CD4-positive, CD25-positive, alpha-beta regulatory T cell (primary cell): Measurements from ENCODE around the gene DNAH1. TPM values are rescaled to one million over a fixed set of nuclear protein-coding genes. Genes with fewer than 3 reads are reported as not detected.

ENCODE experiments used
- ATAC-seq, 2 donors: fragments of 150-1000 bp; cut with Tn5 transposase; one replicate each; pipeline ENCODE4 v1.10.0; 2021; ENCODE audit warnings: low read depth in 2 of 2, moderate number of reproducible peaks in 2 of 2, moderate library complexity in 1 of 2
- DNase-seq, 3 donors: peaks; one replicate each; pipeline versions ENCODE4 v3.0.0 to v3.0.0-alpha.2; 2012 to 2022; ENCODE audit warnings: mixed read lengths in 1 of 3
- H3K27ac ChIP-seq: one replicate; pipeline ENCODE4 v1.7.0; 2013; ENCODE audit warnings: mild to moderate bottlenecking, low read length; ENCODE audit not compliant: insufficient read depth, poor library complexity, severe bottlenecking
- H3K27me3 ChIP-seq: one replicate; pipeline ENCODE4 v1.7.0; 2013; ENCODE audit warnings: low read length; ENCODE audit not compliant: control insufficient read depth, insufficient read depth
- H3K36me3 ChIP-seq: one replicate; pipeline ENCODE4 v1.7.0; 2013; ENCODE audit warnings: mild to moderate bottlenecking, low read length, moderate library complexity; ENCODE audit not compliant: control insufficient read depth, insufficient read depth
- H3K4me1 ChIP-seq: 2 replicates; pipeline ENCODE4 v1.7.0; 2013; ENCODE audit warnings: mild to moderate bottlenecking, low read length; ENCODE audit not compliant: insufficient read depth, control insufficient read depth, poor library complexity, severe bottlenecking
- H3K4me3 ChIP-seq: one replicate; pipeline ENCODE4 v1.7.0; 2013; ENCODE audit warnings: low read depth, mild to moderate bottlenecking, low read length, moderate library complexity
- H3K9me3 ChIP-seq, 2 experiments: 1 replicate in 1 of 2; 2 replicates in 1 of 2; pipeline ENCODE4 v1.7.0; 2013; ENCODE audit warnings: low read length in 2 of 2, mild to moderate bottlenecking in 1 of 2, moderate library complexity in 1 of 2; ENCODE audit not compliant: control insufficient read depth in 2 of 2
- H3K27ac Mint-ChIP-seq, 3 donors: one replicate each; pipeline ENCODE4 v1.8.0; 2020 to 2022; ENCODE audit warnings: mild to moderate bottlenecking in 3 of 3, mixed read lengths in 3 of 3, moderate library complexity in 2 of 3
- H3K27me3 Mint-ChIP-seq: one replicate; pipeline ENCODE4 v1.8.0; 2022; ENCODE audit warnings: mild to moderate bottlenecking, mixed read lengths
- H3K36me3 Mint-ChIP-seq: one replicate; pipeline ENCODE4 v1.8.0; 2020; ENCODE audit warnings: mixed read lengths
- H3K4me1 Mint-ChIP-seq, 4 donors: one replicate each; pipeline ENCODE4 v1.8.0; 2020 to 2022; ENCODE audit warnings: mixed read lengths in 4 of 4, mild to moderate bottlenecking in 1 of 4
- H3K4me3 Mint-ChIP-seq, 4 donors: one replicate each; pipeline ENCODE4 v1.8.0; 2020 to 2022; ENCODE audit warnings: mild to moderate bottlenecking in 4 of 4, mixed read lengths in 4 of 4, moderate library complexity in 3 of 4
- H3K9me3 Mint-ChIP-seq, 7 donors: one replicate each; pipeline ENCODE4 v1.8.0; 2020 to 2022; ENCODE audit warnings: mixed read lengths in 7 of 7, mild to moderate bottlenecking in 3 of 7, moderate library complexity in 2 of 7
- polyA plus RNA-seq, 4 donors: library from polyadenylated mRNA; unstranded; fragments of 300-500 nt; fragmentation: Illumina TruSeq; gene quantifications; one replicate each; pipeline ENCODE4 v1.2.3, GENCODE V29; 2021
- total RNA-seq: library from RNA; stranded (reverse); gene quantifications from one replicate; pipeline ENCODE4 v1.2.3, GENCODE V29; 2022

The DNAH1 gene
- total and polyA plus RNA-seq, 5 donors from 2014 or later: 0.39 to 59.8 (median 0.67) TPM

DNA sequence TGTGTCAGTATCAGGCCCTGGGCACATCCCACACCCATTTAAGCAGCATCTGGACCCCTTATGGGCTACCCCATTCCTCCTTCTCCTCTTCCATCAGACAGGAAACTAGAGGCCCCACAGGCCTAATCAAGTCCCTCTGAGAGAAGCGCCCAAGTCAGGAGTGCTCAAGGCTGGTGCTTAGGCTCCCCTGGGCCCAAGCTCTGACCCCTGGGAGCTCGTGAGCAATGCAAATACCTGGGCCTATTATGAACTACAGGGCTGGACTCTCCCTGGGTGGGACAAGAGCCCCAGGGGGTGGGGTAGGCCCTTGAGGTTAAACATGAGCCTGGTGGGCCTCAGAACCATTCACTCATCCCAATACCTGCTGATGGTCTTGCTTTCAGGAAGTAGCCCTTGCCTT is 71.4 kb downstream of the DNAH1 start:
- ATAC-seq (no peak), DNase-seq (no peak)
- peaks cover 6% of the 10 kb centered on the region for H3K36me3 ChIP-seq
- Mint-ChIP-seq H3K4me1 (no peaks in the 10 kb centered on the region), H3K4me3 (no peak overlapping the region), H3K9me3 (no peaks in the 10 kb centered on the region), H3K27ac (peak overlapping the region in 1 of 3 donors; percentile 65), H3K36me3 (peaks cover 16% of the 10 kb centered on the region), H3K27me3 (no peaks in the 10 kb centered on the region)
- H3K27me3 ChIP-seq: no peaks in the 10 kb centered on the region
- H3K27ac ChIP-seq: no peak overlapping the region
- H3K9me3 ChIP-seq: no peaks in the 10 kb centered on the region
- H3K4me1 ChIP-seq: no peaks in the 10 kb centered on the region
- no peak overlapping the region for H3K4me3 ChIP-seq

DNA sequence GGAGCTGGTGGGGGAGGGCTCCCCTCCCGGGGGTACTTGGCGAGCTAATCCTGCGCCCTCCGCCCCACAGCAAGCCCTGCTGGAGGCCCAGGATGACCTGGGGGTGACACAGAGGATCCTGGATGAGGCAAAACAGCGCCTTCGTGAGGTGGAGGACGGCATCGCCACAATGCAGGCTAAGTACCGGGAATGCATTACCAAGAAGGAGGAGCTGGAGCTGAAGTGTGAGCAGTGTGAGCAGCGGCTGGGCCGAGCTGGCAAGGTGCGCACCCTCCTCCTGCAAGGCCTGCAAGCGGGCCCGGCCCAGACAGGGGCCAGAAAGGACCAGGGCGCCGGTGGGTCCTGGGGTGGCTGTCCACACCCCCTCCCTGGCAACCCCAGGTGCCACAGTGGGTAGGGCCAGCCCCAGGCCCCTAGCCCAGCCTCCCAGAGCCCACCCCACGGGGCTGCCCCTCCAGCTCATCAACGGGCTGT is 72.3 kb downstream of the DNAH1 start:
- DNase-seq: no peak
- H3K4me3 ChIP-seq: no peak overlapping the region
- no peaks in the 10 kb centered on the region for H3K9me3 Mint-ChIP-seq
- H3K4me1 ChIP-seq: no peaks in the 10 kb centered on the region
- H3K27ac Mint-ChIP-seq: no peak overlapping the region
- no peaks in the 10 kb centered on the region for H3K27me3 ChIP-seq
- peaks cover 14% of the 10 kb centered on the region for H3K36me3 ChIP-seq
- H3K27me3 Mint-ChIP-seq: no peaks in the 10 kb centered on the region
- H3K27ac ChIP-seq: no peak overlapping the region
- no peaks in the 10 kb centered on the region for H3K4me1 Mint-ChIP-seq
- ATAC-seq: no peak
- peaks cover 23% of the 10 kb centered on the region for H3K36me3 Mint-ChIP-seq
- no peak overlapping the region for H3K4me3 Mint-ChIP-seq
- no peaks in the 10 kb centered on the region for H3K9me3 ChIP-seq

DNA sequence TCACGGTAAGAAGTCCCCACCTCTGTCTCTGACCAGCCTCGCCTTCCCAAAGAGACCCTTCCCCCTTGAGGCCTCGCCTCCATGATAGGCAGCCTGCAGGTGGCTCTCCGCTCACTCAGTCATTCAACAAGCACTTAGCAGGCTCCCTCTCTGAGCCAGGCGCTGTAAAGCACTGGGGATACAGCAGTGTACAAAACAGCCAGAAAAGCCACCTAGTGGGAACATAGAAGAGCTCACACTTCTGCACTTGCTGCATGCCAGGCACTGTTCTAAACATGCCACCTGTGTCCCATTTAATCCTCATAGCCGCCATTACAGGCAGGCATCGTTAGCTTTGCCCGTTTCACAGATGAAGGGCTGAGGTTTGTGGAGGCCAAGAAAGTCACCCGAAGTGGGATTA is 72.8 kb downstream of the DNAH1 start:
- Mint-ChIP-seq H3K27me3 (no peaks in the 10 kb centered on the region), H3K36me3 (peaks cover 24% of the 10 kb centered on the region), H3K27ac (no peak overlapping the region)

DNA sequence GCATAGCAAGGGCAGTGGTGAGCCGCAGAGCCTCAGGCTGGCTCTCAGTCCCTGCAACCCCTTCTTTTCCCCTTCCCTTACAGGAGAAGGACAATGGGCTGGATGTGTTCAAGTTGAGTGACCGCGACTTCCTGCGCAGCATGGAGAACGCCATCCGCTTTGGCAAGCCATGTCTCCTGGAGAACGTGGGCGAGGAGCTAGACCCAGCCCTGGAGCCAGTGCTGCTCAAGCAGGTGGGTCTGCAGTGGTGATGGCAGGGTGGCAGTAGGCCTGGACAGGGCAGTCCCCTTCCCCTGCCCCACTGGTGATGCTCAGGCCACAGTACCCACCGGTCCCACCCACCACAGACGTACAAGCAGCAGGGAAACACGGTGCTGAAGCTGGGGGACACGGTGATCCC is 75.0 kb downstream of the DNAH1 start:
- no peak overlapping the region for H3K27ac Mint-ChIP-seq
- no peaks in the 10 kb centered on the region for H3K9me3 ChIP-seq
- no peaks in the 10 kb centered on the region for H3K4me1 ChIP-seq
- no peak overlapping the region for H3K4me3 Mint-ChIP-seq
- H3K9me3 Mint-ChIP-seq: no peaks in the 10 kb centered on the region
- ATAC-seq (no peak), DNase-seq (no peak)
- no peaks in the 10 kb centered on the region for H3K27me3 Mint-ChIP-seq
- H3K36me3 ChIP-seq: peaks cover 14% of the 10 kb centered on the region
- no peaks in the 10 kb centered on the region for H3K4me1 Mint-ChIP-seq
- H3K27me3 ChIP-seq: no peaks in the 10 kb centered on the region
- H3K27ac ChIP-seq: no peak overlapping the region
- peaks cover 24% of the 10 kb centered on the region for H3K36me3 Mint-ChIP-seq
- H3K4me3 ChIP-seq: no peak overlapping the region

More for the DNA sequence above, 72.8 kb downstream of the DNAH1 start:
- Histone ChIP-seq H3K4me3 (no peak overlapping the region), H3K4me1 (no peaks in the 10 kb centered on the region), H3K9me3 (no peaks in the 10 kb centered on the region), H3K27me3 (no peaks in the 10 kb centered on the region), H3K36me3 (peaks cover 14% of the 10 kb centered on the region), H3K27ac (no peak overlapping the region)
- no peak for DNase-seq
- Mint-ChIP-seq H3K9me3 (no peaks in the 10 kb centered on the region), H3K4me3 (no peak overlapping the region), H3K4me1 (no peaks in the 10 kb centered on the region)
- ATAC-seq: no peak

DNA sequence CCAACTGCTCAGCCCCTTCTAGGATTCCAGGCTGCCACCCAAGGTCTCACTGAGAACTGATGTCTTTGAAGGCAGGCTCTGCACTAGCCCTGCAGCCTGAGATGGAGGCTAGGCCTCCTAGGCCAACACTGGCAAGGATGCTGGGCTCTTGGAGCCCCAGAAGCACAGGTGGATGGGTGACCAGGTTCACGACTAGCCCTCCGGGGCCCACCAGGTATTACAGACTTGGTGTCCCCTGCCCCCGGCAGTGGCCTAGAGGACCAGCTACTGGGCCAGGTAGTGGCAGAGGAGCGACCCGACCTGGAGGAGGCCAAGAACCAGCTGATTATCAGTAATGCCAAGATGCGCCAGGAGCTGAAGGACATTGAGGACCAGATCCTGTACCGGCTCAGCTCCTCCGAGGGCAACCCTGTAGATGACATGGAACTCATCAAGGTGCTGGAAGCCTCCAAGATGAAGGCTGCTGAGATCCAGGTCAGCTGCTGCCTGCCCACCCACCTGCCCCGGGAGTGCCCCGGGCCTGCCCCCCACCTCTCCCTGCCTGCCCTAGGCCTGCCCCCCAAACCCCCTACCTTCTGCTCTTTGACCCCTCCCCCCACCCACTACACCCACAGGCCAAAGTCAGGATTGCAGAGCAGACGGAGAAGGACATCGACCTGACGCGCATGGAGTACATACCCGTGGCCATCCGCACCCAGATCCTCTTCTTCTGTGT is 76.3 kb downstream of the DNAH1 start:
- Histone ChIP-seq H3K27me3 (no peaks in the 10 kb centered on the region), H3K36me3 (peaks cover 15% of the 10 kb centered on the region), H3K9me3 (no peaks in the 10 kb centered on the region), H3K4me1 (no peaks in the 10 kb centered on the region), H3K27ac (no peak overlapping the region), H3K4me3 (no peak overlapping the region)
- ATAC-seq (no peak), DNase-seq (no peak)
- H3K4me1 Mint-ChIP-seq: no peaks in the 10 kb centered on the region
- H3K4me3 Mint-ChIP-seq: no peak overlapping the region
- no peaks in the 10 kb centered on the region for H3K9me3 Mint-ChIP-seq
- no peak overlapping the region for H3K27ac Mint-ChIP-seq
- no peaks in the 10 kb centered on the region for H3K27me3 Mint-ChIP-seq
- peaks cover 29% of the 10 kb centered on the region for H3K36me3 Mint-ChIP-seq

DNA sequence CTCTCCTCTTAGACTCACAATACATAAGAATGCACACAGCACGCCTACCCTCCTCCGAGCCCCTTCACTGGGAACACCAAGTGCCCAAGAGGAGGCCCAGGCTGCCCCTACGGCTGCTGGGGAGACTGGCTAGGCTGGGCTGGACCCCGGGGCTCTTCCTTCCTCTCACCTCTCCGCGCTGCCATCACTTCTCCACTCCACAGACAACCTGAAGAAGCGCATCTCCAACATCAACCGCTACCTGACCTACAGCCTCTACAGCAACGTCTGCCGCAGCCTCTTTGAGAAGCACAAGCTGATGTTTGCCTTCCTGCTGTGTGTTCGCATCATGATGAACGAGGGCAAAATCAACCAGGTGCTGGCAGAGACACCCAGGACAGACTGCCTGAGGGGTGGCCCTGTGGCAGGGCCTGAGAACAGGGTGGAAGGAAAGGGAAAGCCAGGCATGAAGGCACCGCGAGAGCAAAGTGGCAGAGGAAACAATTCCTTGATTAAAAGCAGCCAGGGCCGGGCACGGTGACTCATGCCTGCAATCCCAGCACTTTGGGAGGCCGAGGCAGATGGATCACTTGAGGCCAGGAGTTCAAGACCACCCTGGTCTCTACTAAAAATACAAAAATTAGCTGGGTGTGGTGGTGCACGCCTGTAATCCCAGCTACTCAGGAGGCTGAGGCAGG is 77.2 kb downstream of the DNAH1 start:
- ATAC-seq (no peak), DNase-seq (no peak)
- Histone ChIP-seq H3K36me3 (peaks cover 21% of the 10 kb centered on the region), H3K27me3 (no peaks in the 10 kb centered on the region), H3K4me3 (no peak overlapping the region), H3K27ac (no peak overlapping the region), H3K4me1 (no peaks in the 10 kb centered on the region), H3K9me3 (no peaks in the 10 kb centered on the region)
- peak overlapping the region in 1 of 3 donors; percentile 66 for H3K27ac Mint-ChIP-seq
- H3K9me3 Mint-ChIP-seq: no peaks in the 10 kb centered on the region
- peaks cover 29% of the 10 kb centered on the region for H3K36me3 Mint-ChIP-seq
- no peaks in the 10 kb centered on the region for H3K4me1 Mint-ChIP-seq
- no peaks in the 10 kb centered on the region for H3K27me3 Mint-ChIP-seq
- H3K4me3 Mint-ChIP-seq: no peak overlapping the region

DNA sequence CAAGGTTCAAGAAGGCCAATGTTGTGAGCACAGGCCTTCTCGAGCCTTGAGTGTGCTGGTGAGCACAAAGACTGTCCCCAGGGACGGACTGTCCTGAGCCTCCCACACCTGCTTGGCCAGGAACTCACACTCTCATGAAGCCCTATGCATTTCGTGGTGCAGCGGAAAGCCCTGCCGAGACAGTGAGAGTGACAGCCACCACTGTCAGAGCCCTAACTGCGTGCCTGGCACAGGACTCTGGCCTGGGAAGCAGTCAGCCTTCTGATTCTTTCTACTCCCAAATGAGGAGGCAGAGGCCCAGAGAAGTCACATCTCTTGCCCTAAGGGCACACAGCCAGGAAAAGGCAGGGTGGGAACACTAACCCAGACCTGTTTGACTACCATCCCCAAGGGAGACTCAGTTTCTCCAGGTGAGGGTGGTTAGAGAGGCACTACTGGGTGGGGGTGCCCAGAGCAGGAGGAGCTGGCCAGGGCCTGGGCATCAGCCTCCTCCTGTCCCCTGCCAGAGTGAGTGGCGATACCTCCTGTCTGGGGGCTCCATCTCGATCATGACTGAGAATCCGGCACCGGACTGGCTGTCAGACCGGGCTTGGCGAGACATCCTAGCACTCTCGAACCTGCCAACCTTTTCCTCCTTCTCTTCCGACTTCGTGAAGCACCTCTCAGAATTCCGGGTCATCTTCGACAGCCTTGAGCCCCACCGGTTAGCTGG is 78.0 kb downstream of the DNAH1 start:
- peaks cover 26% of the 10 kb centered on the region for H3K36me3 ChIP-seq
- no peak overlapping the region for H3K27ac ChIP-seq
- no peaks in the 10 kb centered on the region for H3K9me3 ChIP-seq
- H3K27me3 ChIP-seq: no peaks in the 10 kb centered on the region
- ATAC-seq (no peak), DNase-seq (no peak)
- H3K4me3 ChIP-seq: no peak overlapping the region
- H3K4me1 Mint-ChIP-seq: no peaks in the 10 kb centered on the region
- H3K27me3 Mint-ChIP-seq: no peaks in the 10 kb centered on the region
- H3K4me1 ChIP-seq: no peaks in the 10 kb centered on the region
- no peak overlapping the region for H3K27ac Mint-ChIP-seq
- peaks cover 25% of the 10 kb centered on the region for H3K36me3 Mint-ChIP-seq
- H3K9me3 Mint-ChIP-seq: no peaks in the 10 kb centered on the region
- no peak overlapping the region for H3K4me3 Mint-ChIP-seq
